Endothelial cell of umbilical vein (primary cell): ENCODE data around the gene KRT26. TPM values are rescaled to one million over a fixed set of nuclear protein-coding genes. Genes with fewer than 3 reads are reported as not detected.
"Not testable (repeated sequence)": the region's sequence is repeated elsewhere in the genome, so short reads cannot be mapped to it uniquely, and the experiment has no call there.

Experiments
- BruUV-seq: library from RNA; stranded (reverse); fragments of 400-500 nt; replicated peaks from 2 replicates; lab custom pipeline; 2021; lab: Mats Ljungman, UMichigan
- CTCF ChIA-PET: fragments of 300-600, 350-600 bp; sonication (Branson Sonifier 250); formaldehyde crosslinking; loops from one replicate; lab custom pipeline; 2021; ENCODE audit warnings: antibody characterized with exemption, inconsistent platforms; lab: Charles Lee
- POLR2A ChIA-PET: fragments of 300-600, 350-600 bp; sonication (Branson Sonifier 250); formaldehyde crosslinking; loops from one replicate; lab custom pipeline; 2021; ENCODE audit warnings: antibody characterized with exemption, inconsistent platforms; lab: Charles Lee
- DNase-seq: peaks from one replicate; pipeline ENCODE4 v3.0.0-alpha.2; 2011; ENCODE audit warnings: low read depth, low spot score
- FAIRE-seq: peaks from 2 replicates; lab custom pipeline; 2011; peaks lifted over from hg19 to GRCh38; lab: Jason Lieb, UNC
- H2AFZ ChIP-seq: 2 replicates; pipeline ENCODE4 v1.6.0; 2012; ENCODE audit warnings: low read depth, low read length, control low read depth, inconsistent platforms
- H3K27ac ChIP-seq: 2 replicates; pipeline ENCODE4 v1.5.1; 2011; ENCODE audit warnings: low read depth, mild to moderate bottlenecking, control low read depth, low read length, moderate library complexity; ENCODE audit not compliant: insufficient read depth
- H3K27me3 ChIP-seq, 2 experiments: 2 replicates each; pipeline versions ENCODE4 v1.6.0 to v1.6.1; 2011; ENCODE audit warnings: low read length in 2 of 2, mixed read lengths in 1 of 2; ENCODE audit not compliant: control insufficient read depth in 2 of 2, insufficient read depth in 2 of 2
- H3K36me3 ChIP-seq, 2 experiments: 2 replicates in 1 of 2; 3 replicates in 1 of 2; pipeline ENCODE4 v1.5.1; 2011; ENCODE audit warnings: low read length in 2 of 2, mild to moderate bottlenecking in 1 of 2, moderate library complexity in 1 of 2; ENCODE audit not compliant: control insufficient read depth in 2 of 2, insufficient read depth in 2 of 2; ENCODE audit errors: extremely low read depth in 1 of 2
- H3K4me1 ChIP-seq: 3 replicates; pipeline ENCODE4 v1.5.1; 2011; ENCODE audit warnings: mild to moderate bottlenecking, low read length; ENCODE audit not compliant: control insufficient read depth, insufficient read depth; ENCODE audit errors: extremely low read depth
- H3K4me2 ChIP-seq: 2 replicates; pipeline ENCODE4 v1.6.1; 2011; ENCODE audit warnings: low read length, control low read depth, mixed read lengths; ENCODE audit not compliant: insufficient read depth
- H3K4me3 ChIP-seq, 3 experiments: fragments of 200-600 bp in 1 of 3; sonication (generic), shearing (Covaris generic) in 1 of 3; replicated peaks in 1 of 3; 2 replicates each; pipeline ENCODE4 v1.5.1; 2011 to 2016; ENCODE audit warnings: control low read depth in 3 of 3, low read length in 3 of 3, mild to moderate bottlenecking in 2 of 3, inconsistent platforms in 1 of 3, low read depth in 1 of 3, moderate library complexity in 1 of 3; ENCODE audit not compliant: insufficient read depth in 1 of 3
- H3K79me2 ChIP-seq: 2 replicates; pipeline ENCODE4 v1.6.0; 2012; ENCODE audit warnings: low read length, inconsistent platforms; ENCODE audit not compliant: control insufficient read depth, insufficient read depth
- H3K9ac ChIP-seq: replicated peaks from 2 replicates; pipeline ENCODE3; 2011; ENCODE audit warnings: low read length, control low read depth; ENCODE audit not compliant: insufficient read depth; ENCODE audit errors: extremely low read depth
- H3K9me1 ChIP-seq: replicated peaks from 3 replicates; pipeline ENCODE4 v1.6.0; 2011; ENCODE audit warnings: mild to moderate bottlenecking, low read length; ENCODE audit not compliant: control insufficient read depth, insufficient read depth; ENCODE audit errors: extremely low read depth
- H3K9me3 ChIP-seq: replicated peaks from 2 replicates; pipeline ENCODE4 v1.5.1; 2012; ENCODE audit warnings: low read length, inconsistent platforms; ENCODE audit not compliant: control insufficient read depth, insufficient read depth
- H4K20me1 ChIP-seq: replicated peaks from 2 replicates; pipeline ENCODE3; 2011; ENCODE audit warnings: mild to moderate bottlenecking, low read length; ENCODE audit not compliant: control insufficient read depth, insufficient read depth; ENCODE audit errors: extremely low read depth
- CTCF ChIP-seq, 2 donors: IDR thresholded peaks; 1 replicate in 1 of 2; 2 replicates in 1 of 2; pipeline ENCODE4 v1.5.1; 2011; ENCODE audit warnings: low read length in 2 of 2, mild to moderate bottlenecking in 2 of 2, moderate library complexity in 2 of 2, control low read depth in 1 of 2, inconsistent platforms in 1 of 2, low read depth in 1 of 2; ENCODE audit not compliant: insufficient read depth in 1 of 2; ENCODE audit errors: extremely low read depth in 1 of 2
- EZH2 ChIP-seq: IDR thresholded peaks from 2 replicates; pipeline ENCODE4 v1.6.1; 2012; ENCODE audit warnings: borderline replicate concordance, low read depth, mild to moderate bottlenecking, moderate library complexity, low read length, inconsistent platforms; ENCODE audit not compliant: severe bottlenecking
- FOS ChIP-seq: IDR thresholded peaks from 2 replicates; pipeline ENCODE4 v1.6.1; 2011; ENCODE audit warnings: mild to moderate bottlenecking, low read length, moderate library complexity, borderline replicate concordance; ENCODE audit not compliant: insufficient read depth
- GATA2 ChIP-seq: IDR thresholded peaks from 2 replicates; pipeline ENCODE4 v1.7.0; 2011; ENCODE audit warnings: low read depth, mild to moderate bottlenecking, moderate library complexity, mixed read lengths, low read length; ENCODE audit not compliant: insufficient read length, insufficient read depth
- JUN ChIP-seq: IDR thresholded peaks from 2 replicates; pipeline ENCODE4 v1.6.1; 2011; ENCODE audit warnings: borderline replicate concordance, low read depth; ENCODE audit not compliant: insufficient read length, insufficient read depth
- MAX ChIP-seq: IDR thresholded peaks from 2 replicates; pipeline ENCODE4 v1.6.1; 2011; ENCODE audit not compliant: insufficient read depth, insufficient read length
- MYC ChIP-seq: IDR thresholded peaks from one replicate; pipeline ENCODE4 v1.6.1; 2011; ENCODE audit warnings: mild to moderate bottlenecking, low read depth, low read length
- POLR2A ChIP-seq: IDR thresholded peaks from 2 replicates; pipeline ENCODE4 v1.6.1; 2012; ENCODE audit warnings: low read depth, mild to moderate bottlenecking, control low read depth, low read length
- POLR2AphosphoS5 ChIP-seq: IDR thresholded peaks from 2 replicates; pipeline ENCODE4 v1.6.1; 2012; ENCODE audit warnings: low read depth, mild to moderate bottlenecking, control low read depth, low read length, moderate library complexity; ENCODE audit not compliant: insufficient read depth
- dilution Hi-C: fragments of 300-500 bp; cut with MboI; formaldehyde crosslinking; loops from one replicate; pipeline ENCODE4 v1.15.0; 2019; ENCODE audit warnings: low sequenced_read_pairs; ENCODE audit not compliant: extremely low pct_ligation_motif_present
- intact Hi-C: fragments of 100-400 bp; cut with micrococcal nuclease; formaldehyde crosslinking; loops from one replicate; pipeline ENCODE4 v1.10.0; 2022
- polyA plus RNA-seq, 4 experiments: library from polyadenylated mRNA; depleted of rRNA in 3 of 4; stranded (reverse) in 3 of 4; unstranded in 1 of 4; fragments of >200 nt; gene quantifications; 2 replicates each; pipeline versions ENCODE4 v1.2.1 to v1.2.3, GENCODE V29; 2011 to 2012; ENCODE audit warnings: missing spikeins in 1 of 4
- total RNA-seq: library from RNA; stranded (reverse); gene quantifications from 2 replicates; pipeline ENCODE4 v1.2.3, GENCODE V29; 2021

Gene KRT26
- total and polyA plus RNA-seq, 2 donors (not counting 3 experiments of a cell fraction or from before 2014, with no cell fraction given), result not detected

GRCh38 chr17:40751065-40751464 is 20.9 kb downstream of the KRT26 start:
- no TSS peak for BruUV-seq
- H3K36me3 ChIP-seq, result no peaks in the 10 kb centered on the region
- CTCF ChIA-PET, result interaction anchor here (1.4 kb wide), 1 partner anchor 15 kb away, joined by 4 read pairs; no protein-coding TSS in a partner anchor

GRCh38 chr17:40750391-40750790 is 21.6 kb downstream of the KRT26 start:
- Histone ChIP-seq H3K4me1 (no peaks in the 10 kb centered on the region), H3K9ac (no peak overlapping the region), H3K27ac (no peak overlapping the region), H3K4me2 (no peak overlapping the region), H3K4me3 (no peak overlapping the region), H3K79me2 (no peaks in the 10 kb centered on the region), H3K36me3 (no peaks in the 10 kb centered on the region), H3K9me1 (no peaks in the 10 kb centered on the region), H3K27me3 (peaks cover 0 to 6% of the 10 kb centered on the region in 2 experiments), H3K9me3 (no peaks in the 10 kb centered on the region), H2AFZ (no peak overlapping the region), H4K20me1 (no peaks in the 10 kb centered on the region)
- intact Hi-C loops, result no loop called here
- no peak for FAIRE-seq
- TF ChIP-seq MYC, result no peak
- TF ChIP-seq POLR2A, result no peak
- no peak for TF ChIP-seq JUN
- no peak for TF ChIP-seq EZH2
- TF ChIP-seq POLR2AphosphoS5, result no peak
- TF ChIP-seq FOS, result no peak
- TF ChIP-seq CTCF (IDR thresholded peaks at IDR 0.05; ENCODE audit: extremely low read depth in 1 of 2, insufficient read depth in 1 of 2, low read depth in 1 of 2, low read length in 2 of 2), result no peak
- no peak for TF ChIP-seq MAX
- no peak for TF ChIP-seq GATA2
- ChIA-PET CTCF (interaction anchor here (1.4 kb wide), 1 partner anchor 15 kb away, joined by 4 read pairs; no protein-coding TSS in a partner anchor), POLR2A (no interaction called here)
- dilution Hi-C loops, result no loop called here
- DNase-seq, result no peak
- no TSS peak for BruUV-seq

More at GRCh38 chr17:40751065-40751464, 20.9 kb downstream of the KRT26 start:
- Histone ChIP-seq H3K9ac (no peak overlapping the region), H3K27ac (no peak overlapping the region), H4K20me1 (no peaks in the 10 kb centered on the region), H3K27me3 (peaks cover 0 to 6% of the 10 kb centered on the region in 2 experiments), H3K4me3 (no peak overlapping the region), H3K79me2 (no peaks in the 10 kb centered on the region), H3K4me2 (no peak overlapping the region), H2AFZ (no peak overlapping the region), H3K9me1 (no peaks in the 10 kb centered on the region), H3K4me1 (no peaks in the 10 kb centered on the region), H3K9me3 (no peaks in the 10 kb centered on the region)
- FAIRE-seq (no peak), DNase-seq (no peak)
- intact Hi-C loops (no loop called here), dilution Hi-C loops (no loop called here)
- TF ChIP-seq POLR2A, result no peak
- no peak for TF ChIP-seq MYC
- TF ChIP-seq POLR2AphosphoS5, result no peak
- POLR2A ChIA-PET, result no interaction called here

- POLR2A ChIA-PET, H3K27ac ChIP-seq, intact Hi-C loops, H3K79me2 ChIP-seq, CTCF ChIA-PET, DNase-seq, H3K9me1 ChIP-seq, H4K20me1 ChIP-seq, dilution Hi-C loops, FAIRE-seq, H3K36me3 ChIP-seq, H3K9me3 ChIP-seq, H2AFZ ChIP-seq, H3K27me3 ChIP-seq, H3K9ac ChIP-seq, BruUV-seq, H3K4me1 ChIP-seq, H3K4me2 ChIP-seq, H3K4me3 ChIP-seq: not testable (repeated sequence)
These were observed 23.3 kb downstream of the KRT26 start for GRCh38 chr17:40748666-40749065.
